Fibroblast of lung (primary cell): ENCODE data around the gene EHD3. TPM values are rescaled to one million over a fixed set of nuclear protein-coding genes. Genes with fewer than 3 reads are reported as not detected.

ENCODE experiments used
- DNase-seq, 2 donors: peaks; one replicate each; pipeline versions ENCODE4 v3.0.0 to v3.0.0-alpha.2; 2010; ENCODE audit warnings: low read depth in 2 of 2
- H2AFZ ChIP-seq: 2 replicates; pipeline ENCODE4 v1.5.1; 2012; ENCODE audit warnings: low read length, control low read depth, inconsistent platforms
- H3K27ac ChIP-seq: 2 replicates; pipeline ENCODE4 v1.5.1; 2011; ENCODE audit warnings: low read length, control low read depth; ENCODE audit not compliant: insufficient read depth
- H3K27me3 ChIP-seq: 2 replicates; pipeline ENCODE4 v1.5.1; 2011; ENCODE audit warnings: mild to moderate bottlenecking, low read length; ENCODE audit not compliant: control insufficient read depth, insufficient read depth
- H3K36me3 ChIP-seq: 2 replicates; pipeline ENCODE4 v1.5.1; 2011; ENCODE audit warnings: low read length; ENCODE audit not compliant: control insufficient read depth, insufficient read depth
- H3K4me1 ChIP-seq: 2 replicates; pipeline ENCODE4 v1.5.1; 2011; ENCODE audit warnings: low read length; ENCODE audit not compliant: control insufficient read depth, insufficient read depth; ENCODE audit errors: extremely low read depth
- H3K4me2 ChIP-seq: 2 replicates; pipeline ENCODE4 v1.5.1; 2011; ENCODE audit warnings: low read length, control low read depth; ENCODE audit not compliant: insufficient read depth; ENCODE audit errors: extremely low read depth
- H3K4me3 ChIP-seq, 4 experiments: fragments of 200-600 bp in 1 of 4; sonication (generic) in 1 of 4; replicated peaks in 1 of 4; 2 replicates each; pipeline ENCODE4 v1.5.1; 2011 to 2016; ENCODE audit warnings: low read length in 4 of 4, low read depth in 3 of 4, mild to moderate bottlenecking in 3 of 4, control low read depth in 2 of 4, inconsistent platforms in 1 of 4, mixed read lengths in 1 of 4; ENCODE audit not compliant: insufficient read depth in 1 of 4; ENCODE audit errors: control extremely low read depth in 1 of 4
- H3K79me2 ChIP-seq: 2 replicates; pipeline ENCODE4 v1.5.1; 2012; ENCODE audit warnings: mild to moderate bottlenecking, low read length, inconsistent platforms; ENCODE audit not compliant: control insufficient read depth, insufficient read depth
- H3K9ac ChIP-seq: 2 replicates; pipeline ENCODE4 v1.5.1; 2011; ENCODE audit warnings: mild to moderate bottlenecking, low read length, control low read depth; ENCODE audit not compliant: insufficient read depth
- H3K9me3 ChIP-seq: 2 replicates; pipeline ENCODE4 v1.5.1; 2012; ENCODE audit warnings: low read depth, low read length; ENCODE audit not compliant: control insufficient read depth, insufficient read depth
- H4K20me1 ChIP-seq: 2 replicates; pipeline ENCODE4 v1.5.1; 2011; ENCODE audit warnings: low read length; ENCODE audit not compliant: control insufficient read depth, insufficient read depth; ENCODE audit errors: extremely low read depth
- CTCF ChIP-seq, 2 donors: IDR thresholded peaks in 1 of 2; conservative IDR thresholded peaks in 1 of 2; 1 replicate in 1 of 2; 2 replicates in 1 of 2; pipeline ENCODE4 v1.5.1; 2011 to 2012; ENCODE audit warnings: low read length in 2 of 2, control low read depth in 1 of 2, inconsistent platforms in 1 of 2, low read depth in 1 of 2, mild to moderate bottlenecking in 1 of 2
- EZH2 ChIP-seq: IDR thresholded peaks from 2 replicates; pipeline ENCODE4 v1.5.1; 2012; ENCODE audit warnings: low read length, control low read depth, mild to moderate bottlenecking; ENCODE audit errors: missing control alignments
- polyA plus RNA-seq, 2 donors: library from polyadenylated mRNA; depleted of rRNA in 1 of 2; stranded (reverse) in 1 of 2; unstranded in 1 of 2; fragments of >200 nt; gene quantifications; 2 replicates each; pipeline ENCODE4 v1.2.1, GENCODE V29; 2011 to 2012; ENCODE audit warnings: missing spikeins in 1 of 2
- total RNA-seq: library from RNA; depleted of rRNA; stranded (reverse); fragments of >200 nt; gene quantifications from 2 replicates; pipeline ENCODE4 v1.2.1, GENCODE V29; 2014

The EHD3 gene
- total and polyA plus RNA-seq, 2 donors (not counting 1 experiment from before 2014, with no cell fraction given): 30.6 to 37.5 TPM

GRCh38 chr2:31233231-31233630, 721 bp upstream of the EHD3 start:
- TF ChIP-seq CTCF (conservative IDR thresholded peaks at IDR 0.05 in 1 of 2, IDR thresholded peaks at IDR 0.05 in 1 of 2; ENCODE audit: low read depth in 1 of 2, low read length in 2 of 2) (no peak), EZH2 (no peak)
- H3K9ac ChIP-seq: no peak overlapping the region
- peaks cover 6% of the 10 kb centered on the region for H3K4me1 ChIP-seq
- H3K9me3 ChIP-seq: no peaks in the 10 kb centered on the region
- DNase-seq: peak in 1 of 2 donors; percentile 47
- H4K20me1 ChIP-seq: no peaks in the 10 kb centered on the region
- H2AFZ ChIP-seq: peak overlapping the region; percentile 32
- H3K4me3 ChIP-seq: peak overlapping the region in 3 of 4 experiments; percentile 72 to 78 (median 76)
- peaks cover 3% of the 10 kb centered on the region for H3K27me3 ChIP-seq
- H3K27ac ChIP-seq: no peak overlapping the region
- H3K4me2 ChIP-seq: peak overlapping the region; percentile 59
- H3K36me3 ChIP-seq: peaks cover 3% of the 10 kb centered on the region
- no peaks in the 10 kb centered on the region for H3K79me2 ChIP-seq

- Histone ChIP-seq H3K9me3 (no peaks in the 10 kb centered on the region), H4K20me1 (no peaks in the 10 kb centered on the region), H3K4me2 (peak overlapping the region; percentile 59), H2AFZ (peak overlapping the region; percentile 79), H3K27me3 (peaks cover 3% of the 10 kb centered on the region), H3K4me1 (peaks cover 12% of the 10 kb centered on the region), H3K27ac (peak overlapping the region; percentile 55), H3K9ac (peak overlapping the region; percentile 60), H3K4me3 (peak overlapping the region; percentile 72 to 78 (median 75)), H3K79me2 (no peaks in the 10 kb centered on the region), H3K36me3 (peaks cover 3% of the 10 kb centered on the region)
- no peak for DNase-seq
- TF ChIP-seq CTCF (conservative IDR thresholded peaks at IDR 0.05 in 1 of 2, IDR thresholded peaks at IDR 0.05 in 1 of 2; ENCODE audit: low read depth in 1 of 2, low read length in 2 of 2): no peak
- TF ChIP-seq EZH2: no peak
Measured at GRCh38 chr2:31234683-31235503, 941 bp downstream of the EHD3 start.

DNA sequence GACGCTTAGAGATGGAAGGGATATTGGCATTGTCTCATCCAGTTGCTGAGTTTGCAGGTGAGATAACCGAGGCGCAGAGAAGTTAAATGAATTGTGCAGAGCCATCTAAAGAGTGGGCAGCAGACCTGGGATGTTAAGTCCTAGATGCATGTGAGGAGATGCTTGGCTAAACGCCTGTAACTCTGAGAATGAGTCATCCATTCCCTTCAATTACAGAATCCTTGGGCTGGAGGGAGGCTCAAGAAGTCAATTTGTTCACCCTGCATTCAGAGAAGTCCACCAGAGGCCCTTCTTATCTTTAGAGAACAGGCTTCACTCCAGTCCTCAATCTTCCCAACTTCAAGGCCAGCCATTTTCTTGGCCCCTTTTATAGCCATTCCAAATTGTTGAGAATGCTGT, 1.6 kb downstream of the EHD3 start:
- Histone ChIP-seq H3K4me2 (peak overlapping the region; percentile 73), H3K9ac (no peak overlapping the region), H3K4me1 (peaks cover 16% of the 10 kb centered on the region), H3K27me3 (no peaks in the 10 kb centered on the region), H3K27ac (no peak overlapping the region), H3K9me3 (no peaks in the 10 kb centered on the region), H2AFZ (no peak overlapping the region), H3K79me2 (no peaks in the 10 kb centered on the region), H4K20me1 (no peaks in the 10 kb centered on the region), H3K36me3 (peaks cover 3% of the 10 kb centered on the region), H3K4me3 (peak overlapping the region in 3 of 4 experiments; percentile 11 to 78 (median 76))
- DNase-seq: peak; percentile 90 to 92
- TF ChIP-seq EZH2 (no peak), CTCF (conservative IDR thresholded peaks at IDR 0.05 in 1 of 2, IDR thresholded peaks at IDR 0.05 in 1 of 2; ENCODE audit: low read depth in 1 of 2, low read length in 2 of 2) (no peak)
